ENCODE results near the gene SOX5. TPM values are rescaled to one million over a fixed set of nuclear protein-coding genes. Genes with fewer than 3 reads are reported as not detected.

Gene SOX5
- total RNA-seq, 1 donor from 2014 or later, result 21.1 TPM

- Histone ChIP-seq H3K36me3 (no peaks in the 10 kb centered on the region), H3K9me3 (no peaks in the 10 kb centered on the region), H3K4me1 (no peaks in the 10 kb centered on the region), H3K27ac (no peak overlapping the region), H3K4me3 (no peak overlapping the region), H3K27me3 (no peaks in the 10 kb centered on the region)
- TF ChIP-seq CTCF (IDR thresholded peaks at IDR 0.05) (no peak), POLR2AphosphoS5 (IDR thresholded peaks at IDR 0.05; ENCODE audit: insufficient read depth in 1 of 2, low read depth in 1 of 2) (no peak)
- intact Hi-C loops (cut with DNase I), result no loop called here
- no peak for DNase-seq (ENCODE audit: extremely low spot score in 2 of 2)
Measured at GRCh38 chr12:23815810-23816209, 133.7 kb downstream of the SOX5 start.

GRCh38 chr12:23813206-23813605 lies 136.3 kb downstream of the SOX5 start:
- intact Hi-C loops (cut with DNase I), result no loop called here
- H3K36me3 ChIP-seq, result no peaks in the 10 kb centered on the region
- no peak overlapping the region for H3K4me3 ChIP-seq

DNA sequence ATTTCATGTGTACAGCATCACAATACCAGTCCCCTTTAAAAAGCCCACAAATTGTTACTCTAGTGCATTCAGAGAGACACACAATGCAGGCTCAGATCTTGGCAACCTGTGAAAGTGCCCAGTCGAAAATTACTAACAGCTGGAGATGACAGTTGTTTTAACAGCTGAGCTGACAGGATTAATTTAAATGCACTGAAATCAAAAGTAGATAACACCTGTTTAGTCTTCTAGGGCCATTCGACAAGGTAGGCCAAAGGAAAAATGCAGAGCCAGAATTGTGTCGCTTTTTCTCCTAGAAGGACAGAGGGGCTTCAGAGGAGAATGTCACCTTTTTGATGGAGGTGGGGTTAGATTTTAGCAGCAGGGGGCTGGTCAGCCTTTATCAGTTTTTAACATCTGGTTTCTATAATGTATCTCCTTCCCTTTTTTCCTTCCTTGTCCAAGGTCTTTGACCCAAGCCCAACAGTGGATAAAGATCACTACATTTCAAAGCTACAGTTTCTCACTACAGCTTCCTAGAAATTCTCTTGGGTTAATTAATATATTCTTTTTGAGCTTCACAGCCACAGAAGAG lies 139.1 kb downstream of the SOX5 start:
- no peak for TF ChIP-seq POLR2AphosphoS5 (IDR thresholded peaks at IDR 0.05; ENCODE audit: insufficient read depth in 1 of 2, low read depth in 1 of 2)
- no peak for TF ChIP-seq CTCF (IDR thresholded peaks at IDR 0.05)
- TF ChIP-seq POLR2A (IDR thresholded peaks at IDR 0.05), result no peak
- Histone ChIP-seq H3K27ac (no peak overlapping the region), H3K4me3 (no peak overlapping the region), H3K36me3 (no peaks in the 10 kb centered on the region), H3K27me3 (no peaks in the 10 kb centered on the region), H3K4me1 (no peaks in the 10 kb centered on the region), H3K9me3 (no peaks in the 10 kb centered on the region)
- no peak for DNase-seq (ENCODE audit: extremely low spot score in 2 of 2)
- intact Hi-C loops (cut with DNase I), result no loop called here

More at GRCh38 chr12:23813206-23813605, 136.3 kb downstream of the SOX5 start:
- DNase-seq (ENCODE audit: extremely low spot score in 2 of 2), result no peak
- TF ChIP-seq CTCF (IDR thresholded peaks at IDR 0.05) (no peak), POLR2AphosphoS5 (IDR thresholded peaks at IDR 0.05; ENCODE audit: insufficient read depth in 1 of 2, low read depth in 1 of 2) (no peak), POLR2A (IDR thresholded peaks at IDR 0.05) (no peak)
- no peaks in the 10 kb centered on the region for H3K4me1 ChIP-seq
- no peaks in the 10 kb centered on the region for H3K9me3 ChIP-seq
- H3K27ac ChIP-seq, result no peak overlapping the region
- no peaks in the 10 kb centered on the region for H3K27me3 ChIP-seq

- Histone ChIP-seq H3K4me3 (no peak overlapping the region), H3K4me1 (no peaks in the 10 kb centered on the region), H3K27me3 (no peaks in the 10 kb centered on the region), H3K27ac (no peak overlapping the region), H3K36me3 (no peaks in the 10 kb centered on the region), H3K9me3 (no peaks in the 10 kb centered on the region)
- intact Hi-C loops (cut with DNase I), result no loop called here
- no peak for DNase-seq (ENCODE audit: extremely low spot score in 2 of 2)
- TF ChIP-seq POLR2AphosphoS5 (IDR thresholded peaks at IDR 0.05; ENCODE audit: insufficient read depth in 1 of 2, low read depth in 1 of 2), result no peak
- TF ChIP-seq CTCF (IDR thresholded peaks at IDR 0.05), result no peak
- TF ChIP-seq POLR2A (IDR thresholded peaks at IDR 0.05), result no peak
Measured at GRCh38 chr12:23803540-23803939, 145.9 kb downstream of the SOX5 start.

DNA sequence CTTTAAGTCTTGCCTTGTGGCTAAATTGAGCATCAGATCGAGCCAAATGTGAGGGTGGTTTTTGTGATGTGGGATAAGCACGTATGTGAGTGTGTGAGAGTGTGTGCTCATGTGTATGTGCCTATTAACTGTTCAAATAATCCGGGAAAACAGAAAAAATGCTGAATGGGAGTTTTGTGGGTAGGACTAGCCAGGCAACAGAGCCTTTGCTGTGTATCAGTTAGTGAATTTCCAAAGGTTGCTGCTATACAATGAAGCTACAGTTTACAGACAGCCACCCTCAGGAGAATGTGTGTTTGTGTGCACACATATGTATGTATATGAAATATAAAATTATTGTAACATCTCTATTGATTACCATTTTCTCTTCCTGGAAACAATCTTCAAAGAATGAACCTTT lies 154.0 kb downstream of the SOX5 start:
- no peaks in the 10 kb centered on the region for H3K9me3 ChIP-seq
- no peaks in the 10 kb centered on the region for H3K4me1 ChIP-seq
- no peak overlapping the region for H3K4me3 ChIP-seq
- DNase-seq (ENCODE audit: extremely low spot score in 2 of 2), result no peak
- intact Hi-C loops (cut with DNase I), result no loop called here
- H3K27ac ChIP-seq, result no peak overlapping the region
- TF ChIP-seq POLR2AphosphoS5 (IDR thresholded peaks at IDR 0.05; ENCODE audit: insufficient read depth in 1 of 2, low read depth in 1 of 2), result no peak
- TF ChIP-seq CTCF (IDR thresholded peaks at IDR 0.05), result no peak
- TF ChIP-seq POLR2A (IDR thresholded peaks at IDR 0.05), result no peak
- H3K27me3 ChIP-seq, result no peaks in the 10 kb centered on the region
- no peaks in the 10 kb centered on the region for H3K36me3 ChIP-seq

All from vagina (tissue), 2 donors.